Measurements from ENCODE around the gene GRB14.

GRB14 gene

DNA sequence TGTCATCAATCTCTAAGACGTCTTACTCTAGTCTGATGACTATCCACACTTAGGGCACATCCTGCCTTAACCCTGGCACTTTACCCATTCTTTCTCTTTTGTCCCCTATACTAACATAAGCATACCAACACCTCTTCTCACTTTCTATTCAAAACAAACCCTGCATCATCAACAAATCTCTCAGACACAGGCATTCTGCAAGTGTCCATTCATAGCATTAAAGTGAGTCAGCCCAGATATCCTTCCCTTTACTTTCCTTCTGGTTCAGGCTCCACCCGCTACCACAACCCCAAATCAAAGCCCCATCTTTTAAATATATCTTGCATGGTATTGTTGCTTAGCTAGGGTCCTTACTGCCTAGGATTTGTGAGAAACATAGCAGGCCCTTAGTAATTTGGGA is 3.8 kb downstream of the GRB14 start:
- DNase-seq (ENCODE audit: extremely low read depth in 1 of 2, low read depth in 1 of 2) = no peak

DNA sequence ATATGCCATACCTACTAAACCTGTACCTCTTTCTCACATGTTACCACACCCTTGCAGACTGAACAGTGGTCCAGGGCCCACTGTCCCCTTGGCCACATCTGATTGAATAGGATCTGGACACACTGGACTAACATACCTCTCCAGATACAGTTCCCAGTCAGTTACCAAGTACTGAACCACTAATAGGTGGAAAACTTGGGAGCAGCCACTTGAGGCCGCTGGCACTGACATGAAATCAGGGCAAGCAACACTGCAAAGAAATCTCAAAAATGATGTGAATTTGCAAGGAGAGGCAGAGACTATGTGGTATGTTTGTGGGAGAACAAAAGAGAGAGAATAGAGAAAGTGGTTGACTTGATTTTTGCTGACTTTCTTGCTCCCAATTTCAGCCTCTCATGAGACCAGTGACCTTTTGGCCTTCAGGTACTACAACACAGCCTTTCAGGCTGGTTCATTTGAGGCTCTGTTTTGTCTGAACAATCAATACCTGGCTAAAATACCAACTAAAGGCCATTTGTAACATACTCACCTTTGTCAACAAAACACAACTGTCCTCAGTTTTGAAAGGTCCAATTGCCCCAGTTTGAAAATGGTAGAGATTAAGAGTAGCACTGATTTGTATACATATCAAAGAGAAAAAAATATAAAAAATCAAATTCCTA is 7.8 kb downstream of the GRB14 start:
- DNase-seq (ENCODE audit: extremely low read depth in 1 of 2, low read depth in 1 of 2) = no peak

DNA sequence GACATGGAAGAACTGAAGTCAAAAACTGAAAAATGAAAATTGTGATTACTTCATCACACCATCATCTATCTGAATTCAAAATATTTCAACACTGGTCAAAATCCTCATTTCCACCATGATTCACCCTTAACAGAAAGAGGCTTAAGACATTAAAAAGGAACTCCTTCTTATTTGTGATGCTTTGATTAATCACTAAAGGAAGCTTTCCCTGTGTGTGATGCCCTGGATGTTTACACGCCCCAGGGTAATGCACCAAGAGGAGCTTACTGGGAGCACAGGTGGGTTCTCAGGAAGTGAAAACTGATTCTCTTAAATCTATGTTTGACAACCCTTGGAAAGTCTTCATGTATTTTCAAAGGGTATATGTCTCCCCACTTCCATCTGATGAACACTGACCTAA is 11.5 kb downstream of the GRB14 start:
- no peak for DNase-seq (ENCODE audit: extremely low read depth in 1 of 2, low read depth in 1 of 2)

DNA sequence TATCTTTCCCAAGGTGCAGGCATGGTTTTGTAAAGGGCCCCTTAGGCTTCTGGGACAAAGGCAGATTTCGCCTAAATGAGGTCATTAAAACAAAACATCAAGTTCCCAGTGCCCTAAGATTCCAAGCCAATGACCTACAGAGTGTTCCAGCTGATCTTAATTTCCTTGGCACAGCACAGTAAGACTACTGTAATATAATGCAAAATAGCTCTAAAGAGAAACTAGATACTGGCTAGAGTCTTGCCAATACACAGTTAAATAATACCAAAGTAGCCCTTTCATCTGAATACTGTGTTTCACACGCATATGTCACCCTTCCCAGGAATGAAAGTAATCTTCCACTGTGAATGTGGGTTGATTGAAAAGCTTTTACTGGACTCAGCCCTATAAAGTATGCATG is 14.7 kb downstream of the GRB14 start:
- DNase-seq (ENCODE audit: extremely low read depth in 1 of 2, low read depth in 1 of 2) = no peak

GRCh38 chr2:164605295-164605694 is 16.0 kb downstream of the GRB14 start:
- DNase-seq (ENCODE audit: extremely low read depth in 1 of 2, low read depth in 1 of 2) = no peak

DNA sequence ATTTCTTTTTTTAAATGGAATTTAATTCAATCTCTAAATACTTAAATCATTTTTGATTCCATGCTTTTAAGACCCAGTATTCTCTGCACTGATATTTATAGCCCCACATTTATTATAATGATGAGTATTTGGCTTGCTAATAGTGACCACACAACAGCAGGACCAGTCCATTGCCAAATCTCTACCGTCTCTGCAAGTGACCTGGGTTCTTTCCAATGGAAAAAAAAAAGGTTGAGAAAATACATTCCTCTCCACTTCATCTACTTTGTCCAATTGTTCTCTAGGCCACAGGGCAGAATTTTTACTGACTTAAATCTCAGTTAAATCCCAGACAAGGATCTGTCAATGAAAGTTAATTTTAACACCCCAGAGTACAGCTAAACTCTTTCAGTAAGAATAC is 20.5 kb downstream of the GRB14 start:
- DNase-seq (ENCODE audit: extremely low read depth in 1 of 2, low read depth in 1 of 2) = no peak

- DNase-seq (ENCODE audit: extremely low read depth in 1 of 2, low read depth in 1 of 2) = no peak
These were observed 21.2 kb downstream of the GRB14 start for GRCh38 chr2:164599954-164600589.

GRCh38 chr2:164597983-164598382 is 23.3 kb downstream of the GRB14 start:
- DNase-seq (ENCODE audit: extremely low read depth in 1 of 2, low read depth in 1 of 2) = no peak

DNA sequence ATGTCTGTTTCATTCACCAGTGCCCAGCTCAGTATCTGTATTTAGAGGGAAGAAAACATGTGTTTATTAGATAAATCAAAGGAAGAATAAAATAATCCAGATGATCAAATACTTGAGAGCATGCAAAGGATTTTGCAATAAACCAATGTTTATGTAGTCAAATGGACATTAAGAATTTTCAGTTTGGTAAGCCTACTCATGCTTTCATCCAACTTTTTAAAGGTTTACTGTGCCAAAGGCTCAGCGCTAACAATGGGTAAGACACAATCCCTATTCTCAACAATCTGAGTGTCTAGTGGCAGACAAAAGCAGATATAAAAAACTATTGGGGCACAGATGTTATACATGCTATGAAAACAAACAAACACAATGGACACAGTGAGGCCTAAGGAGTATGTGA is 26.3 kb downstream of the GRB14 start:
- no peak for DNase-seq (ENCODE audit: extremely low read depth in 1 of 2, low read depth in 1 of 2)

DNA sequence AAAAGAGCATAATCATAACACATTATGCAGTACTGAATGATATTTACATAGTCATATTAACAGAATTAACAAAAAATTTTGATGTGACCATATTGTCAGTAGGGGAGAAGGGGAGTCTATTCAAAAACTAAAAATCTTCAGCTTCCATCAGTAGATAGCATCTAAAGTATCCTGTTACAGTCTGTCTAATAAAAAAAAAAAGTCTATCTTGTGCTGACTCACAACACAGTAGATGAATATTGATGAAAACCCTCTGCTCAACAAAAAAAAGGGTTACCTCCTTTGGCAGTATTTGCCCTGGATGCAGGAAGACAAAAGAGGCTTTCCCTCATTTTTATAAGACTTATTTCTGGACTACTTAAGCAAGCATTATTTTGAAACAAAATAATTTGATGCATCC is 27.3 kb downstream of the GRB14 start:
- no peak for DNase-seq (ENCODE audit: extremely low read depth in 1 of 2, low read depth in 1 of 2)

GRCh38 chr2:164593541-164593940 is 27.7 kb downstream of the GRB14 start:
- no peak for DNase-seq (ENCODE audit: extremely low read depth in 1 of 2, low read depth in 1 of 2)

- no peak for DNase-seq (ENCODE audit: extremely low read depth in 1 of 2, low read depth in 1 of 2)
These were observed 31.8 kb downstream of the GRB14 start for GRCh38 chr2:164589522-164589921.

DNA sequence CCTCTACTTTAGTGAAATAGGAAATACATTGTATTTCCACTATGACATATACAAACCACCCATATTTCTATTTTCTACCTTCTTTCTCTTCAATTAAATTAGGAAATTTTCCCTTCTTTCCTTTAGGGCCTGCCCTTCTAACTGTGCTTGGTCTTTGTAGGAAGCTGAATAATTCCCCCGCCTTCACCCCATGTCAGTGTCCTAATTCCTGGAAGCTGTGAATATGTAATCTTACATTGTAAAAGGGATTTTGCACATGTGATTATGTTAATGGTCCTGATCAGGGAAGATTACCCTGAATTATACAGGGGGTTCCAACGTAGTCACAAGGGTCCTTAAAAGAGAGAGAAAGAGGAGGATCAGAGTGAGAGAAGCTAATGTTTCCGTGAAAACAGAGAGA is 40.2 kb downstream of the GRB14 start:
- no peak for DNase-seq (ENCODE audit: extremely low read depth in 1 of 2, low read depth in 1 of 2)

DNA sequence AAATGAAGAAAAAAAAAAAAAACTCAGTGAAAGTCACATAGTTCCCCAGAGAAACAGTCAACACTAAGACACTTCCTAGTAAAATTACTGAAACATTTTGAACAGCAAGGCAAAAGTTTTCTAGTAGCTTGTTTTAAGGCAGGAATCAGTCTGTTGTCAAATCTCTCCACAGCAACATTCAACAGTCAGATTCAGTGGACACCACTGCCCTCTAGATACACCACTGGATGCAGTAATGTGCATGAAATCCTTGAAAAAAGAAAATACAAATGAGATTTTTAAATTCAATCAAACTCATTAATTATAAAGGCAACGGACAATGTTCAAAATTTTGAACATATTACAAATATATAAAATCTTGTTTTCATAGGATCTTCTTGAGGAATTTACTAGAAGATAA is 46.4 kb downstream of the GRB14 start:
- no peak for DNase-seq (ENCODE audit: extremely low read depth in 1 of 2, low read depth in 1 of 2)

- DNase-seq (ENCODE audit: extremely low read depth in 1 of 2, low read depth in 1 of 2) = no peak
These were observed 50.8 kb downstream of the GRB14 start for GRCh38 chr2:164570475-164570874.

DNA sequence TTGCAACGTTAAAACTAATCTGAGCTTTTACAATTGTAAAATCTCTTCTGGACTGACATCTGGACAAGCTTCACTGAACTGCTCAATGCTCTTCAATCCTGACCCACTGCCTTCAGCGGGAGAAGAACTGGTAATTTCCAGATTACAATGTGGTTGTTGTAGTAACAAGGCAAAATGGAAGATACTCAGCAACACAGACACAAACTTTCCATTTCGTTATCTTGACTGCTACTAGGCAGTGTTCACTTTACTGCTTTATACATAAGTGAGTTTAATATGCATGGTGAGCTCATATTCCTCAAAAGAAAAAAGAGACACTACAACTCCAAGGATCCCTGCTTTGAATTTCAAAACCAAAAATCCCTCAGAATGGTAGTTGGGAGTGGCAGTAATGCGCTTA is 51.9 kb downstream of the GRB14 start:
- no peak for DNase-seq (ENCODE audit: extremely low read depth in 1 of 2, low read depth in 1 of 2)

DNA sequence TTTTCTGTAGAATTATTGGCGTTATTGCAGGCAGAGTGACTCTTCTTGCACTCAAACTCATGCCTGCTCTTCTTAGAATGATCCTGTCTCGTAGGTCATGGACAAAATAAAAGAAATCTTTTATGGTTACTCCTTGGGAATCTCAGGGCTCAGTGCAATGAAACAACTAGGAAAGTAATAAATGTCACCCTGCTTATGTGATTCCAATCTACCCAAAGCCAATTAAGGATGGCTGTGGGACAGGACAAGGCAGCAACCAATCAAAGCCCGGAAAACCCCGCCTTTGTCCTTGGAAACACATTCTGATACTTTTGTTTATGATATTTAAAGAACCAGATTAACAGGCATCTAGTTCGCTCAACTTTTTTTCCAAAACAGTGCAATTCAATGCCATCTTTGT is 53.0 kb downstream of the GRB14 start:
- no peak for DNase-seq (ENCODE audit: extremely low read depth in 1 of 2, low read depth in 1 of 2)

- DNase-seq (ENCODE audit: extremely low read depth in 1 of 2, low read depth in 1 of 2) = no peak
These were observed 53.8 kb downstream of the GRB14 start for GRCh38 chr2:164567335-164567989.

DNA sequence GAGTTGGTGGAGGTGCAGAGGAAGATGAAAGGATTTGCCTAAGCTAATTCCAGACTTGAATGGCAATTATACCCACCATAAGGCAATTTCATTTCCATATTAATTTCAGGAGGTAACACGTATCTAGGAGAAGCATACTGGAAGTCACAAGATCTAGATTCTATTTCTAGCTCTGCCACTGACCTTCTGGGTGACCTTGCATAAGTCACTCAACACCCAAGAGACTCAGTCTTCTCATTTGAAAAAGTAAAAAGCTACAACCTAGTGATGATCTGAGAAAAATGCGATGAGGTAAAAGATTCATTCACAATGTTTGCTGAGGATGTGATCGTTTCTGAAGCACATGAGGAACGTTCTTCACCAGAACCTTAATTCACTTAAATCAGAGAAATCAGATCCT is 55.9 kb downstream of the GRB14 start:
- no peak for DNase-seq (ENCODE audit: extremely low read depth in 1 of 2, low read depth in 1 of 2)

DNA sequence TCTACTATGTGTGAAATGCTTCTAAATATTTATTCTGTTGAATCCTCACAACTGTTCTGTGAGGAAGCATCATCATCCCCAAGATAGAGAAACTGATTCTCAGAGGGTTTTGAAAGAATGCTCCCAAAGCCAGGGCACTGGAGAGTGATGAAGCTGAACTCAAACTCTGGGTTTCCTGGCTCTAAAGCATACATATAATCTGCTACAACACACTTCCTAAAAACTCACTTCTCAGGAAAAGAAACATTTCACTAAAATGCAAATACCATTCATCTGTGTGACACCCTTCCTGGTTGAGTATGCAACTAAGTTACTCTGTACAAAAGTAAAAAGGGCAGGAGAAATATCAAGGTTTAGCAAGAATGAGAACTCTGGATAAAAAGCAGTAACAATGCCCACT is 58.6 kb downstream of the GRB14 start:
- no peak for DNase-seq (ENCODE audit: extremely low read depth in 1 of 2, low read depth in 1 of 2)

DNA sequence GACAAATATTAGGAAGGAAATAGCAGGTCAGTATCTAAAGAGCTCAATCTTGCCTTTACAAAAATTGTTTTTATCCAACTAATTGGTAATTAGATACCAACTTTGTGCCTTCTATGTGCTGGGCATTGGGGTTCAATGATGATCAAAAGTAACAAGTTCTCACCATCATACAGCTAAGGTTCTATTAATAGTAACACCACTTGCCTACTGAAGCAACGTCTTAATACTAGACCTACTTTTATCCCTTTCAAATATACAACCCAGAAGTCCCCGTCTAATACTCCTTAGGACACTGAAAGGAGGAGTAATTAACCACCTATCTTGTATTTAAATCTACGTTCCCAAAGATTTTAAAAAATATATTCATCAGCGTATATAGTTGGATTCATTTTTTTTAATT is 59.3 kb downstream of the GRB14 start:
- no peak for DNase-seq (ENCODE audit: extremely low read depth in 1 of 2, low read depth in 1 of 2)

DNA sequence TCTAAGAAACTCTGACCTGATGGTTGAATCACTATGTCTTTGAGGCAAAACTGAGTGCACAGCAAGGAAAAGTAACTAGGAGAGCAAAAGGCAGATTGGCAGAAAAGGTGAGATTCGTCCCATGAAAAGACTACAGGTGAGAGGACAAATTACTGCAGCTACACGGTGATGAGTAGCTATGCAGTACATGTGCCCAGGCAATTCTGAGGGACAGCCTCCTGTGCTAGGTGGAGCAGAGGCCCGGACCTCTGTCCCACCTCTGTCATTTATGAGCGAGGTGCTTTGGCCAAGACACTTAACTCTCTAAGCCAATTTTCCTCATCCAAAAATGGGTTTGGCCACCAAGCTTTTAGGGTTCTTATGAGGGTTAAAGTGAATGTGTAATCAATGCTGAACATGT is 59.9 kb downstream of the GRB14 start:
- no peak for DNase-seq (ENCODE audit: extremely low read depth in 1 of 2, low read depth in 1 of 2)

DNA sequence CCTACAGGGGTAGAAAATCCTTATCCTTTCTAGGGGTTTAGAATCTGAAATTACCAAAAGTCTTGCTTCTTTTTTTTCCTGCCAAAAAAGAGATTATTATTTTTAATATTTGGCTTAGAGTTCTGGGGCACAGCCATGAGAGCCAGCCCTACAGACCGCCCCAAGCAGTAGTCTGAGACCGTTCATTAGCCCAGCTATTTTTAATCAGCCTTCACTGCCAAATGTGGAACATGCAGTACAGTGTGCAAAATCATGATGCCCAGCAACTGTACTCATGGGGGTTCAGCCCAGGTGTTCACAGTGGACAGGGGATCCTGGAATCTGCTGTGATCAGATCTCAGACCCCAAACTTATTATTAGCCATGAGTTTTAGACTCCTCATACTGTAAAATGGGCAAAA is 60.4 kb downstream of the GRB14 start:
- DNase-seq (ENCODE audit: extremely low read depth in 1 of 2, low read depth in 1 of 2) = no peak

All from stimulated activated CD8-positive, alpha-beta memory T cell treated with anti-CD3 and anti-CD28 coated beads, Interleukin-7, amount 100 ng/mL, for 48 hours (primary cell).